Esophagus squamous epithelium (tissue), 5 donors: ENCODE data around the gene EPS15. TPM values are rescaled to one million over a fixed set of nuclear protein-coding genes. Genes with fewer than 3 reads are reported as not detected.

Experiments used
- DNase-seq: peaks from one replicate; lab custom pipeline; 2025; lab: John Stamatoyannopoulos, UW
- H3K27ac ChIP-seq, 4 donors: fragments of 200-600 bp; sonication (generic); one replicate each; pipeline ENCODE4 v1.5.1; 2016 to 2019; ENCODE audit warnings: mild to moderate bottlenecking in 1 of 4
- H3K27me3 ChIP-seq, 4 donors: fragments of 200-600 bp; sonication (generic); 1 replicate in 3 of 4; 2 replicates in 1 of 4; pipeline versions ENCODE4 v1.5.1 to v1.6.0; 2017 to 2021; ENCODE audit warnings: antibody characterized with exemption in 1 of 4
- H3K36me3 ChIP-seq, 3 donors: fragments of 200-600 bp; sonication (generic); one replicate each; pipeline ENCODE4 v1.5.1; 2016 to 2019
- H3K4me1 ChIP-seq, 3 donors: fragments of 200-600 bp; sonication (generic); one replicate each; pipeline ENCODE4 v1.5.1; 2017 to 2019
- H3K4me3 ChIP-seq, 4 donors: fragments of 200-600 bp; sonication (generic); 1 replicate in 3 of 4; 2 replicates in 1 of 4; pipeline ENCODE4 v1.5.1; 2016 to 2019; ENCODE audit warnings: mild to moderate bottlenecking in 2 of 4, moderate library complexity in 1 of 4
- H3K9me3 ChIP-seq, 3 donors: fragments of 200-600 bp; sonication (generic); one replicate each; pipeline ENCODE4 v1.5.1; 2016 to 2019
- CTCF ChIP-seq, 6 experiments: fragments of 450-650 bp in 4 of 6; fragments of 200-600 bp in 2 of 6; sonication (generic) in 2 of 6; IDR thresholded peaks; one replicate each; pipeline ENCODE4 v1.5.1; 2016 to 2019; ENCODE audit warnings: antibody characterized with exemption in 6 of 6, mild to moderate bottlenecking in 4 of 6, moderate library complexity in 4 of 6
- POLR2A ChIP-seq, 4 donors: fragments of 450-650 bp; IDR thresholded peaks; one replicate each; pipeline ENCODE4 v1.6.1; 2017; ENCODE audit warnings: antibody characterized with exemption in 4 of 4, mild to moderate bottlenecking in 4 of 4, moderate library complexity in 3 of 4
- WGBS, 2 donors: methylation state at CpG; one replicate each; pipeline ENCODE4 v1.1.5; 2018; 5-methylcytosine and 5-hydroxymethylcytosine counted together
- intact Hi-C: fragments of 100-400 bp; cut with DNase I; formaldehyde crosslinking; loops from one replicate; pipeline ENCODE4 v1.15.0; 2022
- total RNA-seq, 4 donors: library from RNA; depleted of rRNA; stranded (reverse); fragments of >200 nt; gene quantifications; one replicate each; pipeline ENCODE4 v1.1.0, GENCODE V29; 2016
- donor health status: DM: yes; HTN: yes; CAD: no.

The EPS15 gene
- total RNA-seq, 4 donors from 2014 or later: 24.8 to 86.8 (median 46.8) TPM

- peaks cover 0 to 93% (median 4%) of the 10 kb centered on the region in 3 donors for H3K36me3 ChIP-seq
- no peaks in the 10 kb centered on the region for H3K27me3 ChIP-seq
- no peak for DNase-seq
- H3K4me1 ChIP-seq: no peaks in the 10 kb centered on the region
- intact Hi-C loops: no loop called here
- H3K27ac ChIP-seq: no peak overlapping the region
- H3K9me3 ChIP-seq: no peaks in the 10 kb centered on the region
- no peak for TF ChIP-seq CTCF (IDR thresholded peaks at IDR 0.05)
- TF ChIP-seq POLR2A (IDR thresholded peaks at IDR 0.05): no peak
- WGBS, 2 donors: 87 to 99% methylated on average over 4 of the region's 4 CpGs
- H3K4me3 ChIP-seq: no peak overlapping the region
Observed at GRCh38 chr1:51359879-51360278, 159.2 kb downstream of the EPS15 start.

GRCh38 chr1:51355382-51355781 lies 163.7 kb downstream of the EPS15 start:
- Histone ChIP-seq H3K27ac (no peak overlapping the region), H3K4me3 (no peak overlapping the region), H3K27me3 (no peaks in the 10 kb centered on the region), H3K36me3 (peaks cover 0 to 69% (median 4%) of the 10 kb centered on the region in 3 donors), H3K4me1 (no peaks in the 10 kb centered on the region), H3K9me3 (no peaks in the 10 kb centered on the region)
- WGBS, 2 donors: 95% methylated on average over 1 of the region's 1 CpG
- intact Hi-C loops: no loop called here
- no peak for DNase-seq
- TF ChIP-seq POLR2A (IDR thresholded peaks at IDR 0.05) (no peak), CTCF (IDR thresholded peaks at IDR 0.05) (no peak)

- 77 to 83% methylated on average over 3 of the region's 3 CpGs for WGBS, 2 donors
- TF ChIP-seq POLR2A (IDR thresholded peaks at IDR 0.05): no peak
- TF ChIP-seq CTCF (IDR thresholded peaks at IDR 0.05): no peak
- intact Hi-C loops: no loop called here
- Histone ChIP-seq H3K27ac (no peak overlapping the region), H3K36me3 (peaks cover 0 to 59% (median 4%) of the 10 kb centered on the region in 3 donors), H3K4me1 (no peaks in the 10 kb centered on the region), H3K27me3 (no peaks in the 10 kb centered on the region), H3K9me3 (no peaks in the 10 kb centered on the region), H3K4me3 (no peak overlapping the region)
- DNase-seq: no peak
Observed at GRCh38 chr1:51354416-51354815, 164.7 kb downstream of the EPS15 start.

- no peak for DNase-seq
- TF ChIP-seq POLR2A (IDR thresholded peaks at IDR 0.05): no peak
- TF ChIP-seq CTCF (IDR thresholded peaks at IDR 0.05): no peak
- 100% methylated on average over 1 of the region's 1 CpG for WGBS, 2 donors
- no peak overlapping the region for H3K27ac ChIP-seq
- H3K9me3 ChIP-seq: no peaks in the 10 kb centered on the region
- no peaks in the 10 kb centered on the region for H3K4me1 ChIP-seq
- intact Hi-C loops: no loop called here
- H3K27me3 ChIP-seq: no peaks in the 10 kb centered on the region
- H3K36me3 ChIP-seq: peaks cover 0 to 41% (median 4%) of the 10 kb centered on the region in 3 donors
- H3K4me3 ChIP-seq: no peak overlapping the region
Observed at GRCh38 chr1:51351907-51352306, 167.2 kb downstream of the EPS15 start.

GRCh38 chr1:51349862-51350261 lies 169.2 kb downstream of the EPS15 start:
- H3K9me3 ChIP-seq: no peaks in the 10 kb centered on the region
- TF ChIP-seq CTCF (IDR thresholded peaks at IDR 0.05): no peak
- intact Hi-C loops: no loop called here
- peaks cover 0 to 20% (median 0%) of the 10 kb centered on the region in 3 donors for H3K36me3 ChIP-seq
- H3K4me1 ChIP-seq: peaks cover 0 to 9% (median 3%) of the 10 kb centered on the region in 3 donors
- no peak for DNase-seq
- H3K27ac ChIP-seq: no peak overlapping the region
- 98 to 100% methylated on average over 3 of the region's 3 CpGs for WGBS, 2 donors
- H3K4me3 ChIP-seq: no peak overlapping the region
- H3K27me3 ChIP-seq: peaks cover 0 to 10% (median 0%) of the 10 kb centered on the region in 4 donors
